Caco-2 (cell line): ENCODE data around the gene TM4SF18. TPM values are rescaled to one million over a fixed set of nuclear protein-coding genes. Genes with fewer than 3 reads are reported as not detected.

ENCODE experiments used
- BruUV-seq: library from RNA; stranded (reverse); fragments of 400-500 nt; replicated peaks from 2 replicates; lab custom pipeline; 2021; lab: Mats Ljungman, UMichigan
- CTCF ChIA-PET: fragments of 300-600 bp; sonication (Branson Sonifier 250); formaldehyde crosslinking; loops from one replicate; lab custom pipeline; 2022; ENCODE audit warnings: antibody characterized with exemption; lab: Charles Lee
- POLR2A ChIA-PET: fragments of 300-600 bp; sonication (Branson Sonifier 250); formaldehyde crosslinking; loops from one replicate; lab custom pipeline; 2022; ENCODE audit warnings: antibody characterized with exemption; lab: Charles Lee
- DNase-seq, 2 experiments: peaks; one replicate each; pipeline versions ENCODE4 v3.0.0 to v3.0.0-alpha.2; 2020 to 2022
- H3K27me3 ChIP-seq: replicated peaks from 2 replicates; pipeline ENCODE4 v1.6.0; 2011; ENCODE audit warnings: low read length; ENCODE audit not compliant: control insufficient read depth, insufficient read depth
- H3K36me3 ChIP-seq: 2 replicates; pipeline ENCODE4 v1.5.1; 2011; ENCODE audit warnings: low read length; ENCODE audit not compliant: control insufficient read depth, insufficient read depth
- H3K4me1 ChIP-seq: fragments of 250-450 bp; sonication (Bioruptor Pico); 2 replicates; pipeline ENCODE4 v1.5.1; 2020; ENCODE audit warnings: mild to moderate bottlenecking
- H3K4me3 ChIP-seq: 2 replicates; pipeline ENCODE4 v1.5.1; 2011; ENCODE audit warnings: low read depth, mild to moderate bottlenecking, control low read depth, low read length
- H3K9me3 ChIP-seq: fragments of 250-450 bp; sonication (Bioruptor Pico); 2 replicates; pipeline ENCODE4 v1.5.1; 2020; ENCODE audit warnings: mild to moderate bottlenecking, moderate library complexity
- H3K27ac Mint-ChIP-seq: one replicate; pipeline ENCODE4 v1.8.0; 2022; ENCODE audit warnings: mixed read lengths; ENCODE audit not compliant: unreplicated experiment
- H3K27me3 Mint-ChIP-seq: one replicate; pipeline ENCODE4 v1.8.0; 2022; ENCODE audit warnings: mixed read lengths; ENCODE audit not compliant: insufficient read depth, unreplicated experiment
- H3K36me3 Mint-ChIP-seq: one replicate; pipeline ENCODE4 v1.8.0; 2022; ENCODE audit warnings: mild to moderate bottlenecking, mixed read lengths; ENCODE audit not compliant: insufficient read depth, unreplicated experiment
- H3K4me1 Mint-ChIP-seq: one replicate; pipeline ENCODE4 v1.8.0; 2022; ENCODE audit warnings: low read depth, mixed read lengths; ENCODE audit not compliant: unreplicated experiment
- H3K4me3 Mint-ChIP-seq: one replicate; pipeline ENCODE4 v1.8.0; 2022; ENCODE audit warnings: mild to moderate bottlenecking, moderate library complexity, mixed read lengths; ENCODE audit not compliant: unreplicated experiment
- H3K9me3 Mint-ChIP-seq: one replicate; pipeline ENCODE4 v1.8.0; 2022; ENCODE audit warnings: mixed read lengths; ENCODE audit not compliant: unreplicated experiment
- intact Hi-C: fragments of 100-400 bp; cut with micrococcal nuclease; formaldehyde crosslinking; loops from one replicate; pipeline ENCODE4 v1.10.0; 2022; ENCODE audit not compliant: unreplicated experiment
- total RNA-seq: library from RNA; stranded (reverse); gene quantifications from 2 replicates; pipeline ENCODE4 v1.2.3, GENCODE V29; 2022
- TF ChIP-seq, protein P1 (sequence below), 2 experiments: fragments of 200-600 bp in 1 of 2; IDR thresholded peaks; 1 replicate in 1 of 2; 2 replicates in 1 of 2; pipeline versions ENCODE4 v1.5.1 to v1.8.0; 2011 to 2022; ENCODE audit warnings: antibody characterized with exemption in 1 of 2, control low read depth in 1 of 2, inconsistent platforms in 1 of 2, low read depth in 1 of 2, low read length in 1 of 2, mild to moderate bottlenecking in 1 of 2, moderate library complexity in 1 of 2; ENCODE audit not compliant: insufficient read depth in 1 of 2, severe bottlenecking in 1 of 2, unreplicated experiment in 1 of 2

Gene TM4SF18
- total RNA-seq, 1 experiment from 2014 or later, result not detected

DNA sequence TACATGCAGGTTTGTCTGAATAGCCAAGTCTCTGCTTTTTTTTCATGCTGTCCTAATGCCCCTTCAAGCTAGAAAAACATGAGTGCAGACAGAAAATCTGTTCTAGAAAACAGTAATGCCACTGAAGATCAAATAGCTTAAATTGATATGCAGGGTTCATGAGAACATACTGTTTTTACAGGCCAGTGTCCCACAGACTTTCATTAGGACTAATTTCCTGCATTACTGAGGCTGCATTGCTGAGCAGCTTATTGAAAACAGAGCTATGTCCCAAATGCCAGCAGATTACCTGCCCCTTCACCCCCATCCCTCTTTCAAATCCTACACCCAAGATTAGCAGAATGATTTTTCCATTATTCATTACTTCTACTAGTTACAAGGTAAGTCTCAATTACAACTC is 665 bp downstream of the TM4SF18 start:
- DNase-seq, result no peak
- H3K27ac Mint-ChIP-seq, result no peak overlapping the region
- H3K36me3 Mint-ChIP-seq, result no peaks in the 10 kb centered on the region
- TF ChIP-seq, protein P1, sequence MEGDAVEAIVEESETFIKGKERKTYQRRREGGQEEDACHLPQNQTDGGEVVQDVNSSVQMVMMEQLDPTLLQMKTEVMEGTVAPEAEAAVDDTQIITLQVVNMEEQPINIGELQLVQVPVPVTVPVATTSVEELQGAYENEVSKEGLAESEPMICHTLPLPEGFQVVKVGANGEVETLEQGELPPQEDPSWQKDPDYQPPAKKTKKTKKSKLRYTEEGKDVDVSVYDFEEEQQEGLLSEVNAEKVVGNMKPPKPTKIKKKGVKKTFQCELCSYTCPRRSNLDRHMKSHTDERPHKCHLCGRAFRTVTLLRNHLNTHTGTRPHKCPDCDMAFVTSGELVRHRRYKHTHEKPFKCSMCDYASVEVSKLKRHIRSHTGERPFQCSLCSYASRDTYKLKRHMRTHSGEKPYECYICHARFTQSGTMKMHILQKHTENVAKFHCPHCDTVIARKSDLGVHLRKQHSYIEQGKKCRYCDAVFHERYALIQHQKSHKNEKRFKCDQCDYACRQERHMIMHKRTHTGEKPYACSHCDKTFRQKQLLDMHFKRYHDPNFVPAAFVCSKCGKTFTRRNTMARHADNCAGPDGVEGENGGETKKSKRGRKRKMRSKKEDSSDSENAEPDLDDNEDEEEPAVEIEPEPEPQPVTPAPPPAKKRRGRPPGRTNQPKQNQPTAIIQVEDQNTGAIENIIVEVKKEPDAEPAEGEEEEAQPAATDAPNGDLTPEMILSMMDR (IDR thresholded peaks at IDR 0.05; ENCODE audit: insufficient read depth in 1 of 2, low read depth in 1 of 2, low read length in 1 of 2, severe bottlenecking in 1 of 2, unreplicated experiment in 1 of 2), result no peak
- Histone ChIP-seq H3K36me3 (no peaks in the 10 kb centered on the region), H3K27me3 (no peaks in the 10 kb centered on the region), H3K9me3 (no peaks in the 10 kb centered on the region), H3K4me1 (no peaks in the 10 kb centered on the region), H3K4me3 (no peak overlapping the region)
- H3K4me1 Mint-ChIP-seq, result no peaks in the 10 kb centered on the region
- no TSS peak for BruUV-seq
- intact Hi-C loops, result no loop called here
- no peaks in the 10 kb centered on the region for H3K27me3 Mint-ChIP-seq
- H3K9me3 Mint-ChIP-seq, result no peaks in the 10 kb centered on the region
- ChIA-PET CTCF (interaction anchor here (1.3 to 1.6 kb wide), 2 partner anchors 32 to 212 kb away, joined by 3 to 4 read pairs; no protein-coding TSS in a partner anchor), POLR2A (no interaction called here)
- H3K4me3 Mint-ChIP-seq, result no peak overlapping the region

DNA sequence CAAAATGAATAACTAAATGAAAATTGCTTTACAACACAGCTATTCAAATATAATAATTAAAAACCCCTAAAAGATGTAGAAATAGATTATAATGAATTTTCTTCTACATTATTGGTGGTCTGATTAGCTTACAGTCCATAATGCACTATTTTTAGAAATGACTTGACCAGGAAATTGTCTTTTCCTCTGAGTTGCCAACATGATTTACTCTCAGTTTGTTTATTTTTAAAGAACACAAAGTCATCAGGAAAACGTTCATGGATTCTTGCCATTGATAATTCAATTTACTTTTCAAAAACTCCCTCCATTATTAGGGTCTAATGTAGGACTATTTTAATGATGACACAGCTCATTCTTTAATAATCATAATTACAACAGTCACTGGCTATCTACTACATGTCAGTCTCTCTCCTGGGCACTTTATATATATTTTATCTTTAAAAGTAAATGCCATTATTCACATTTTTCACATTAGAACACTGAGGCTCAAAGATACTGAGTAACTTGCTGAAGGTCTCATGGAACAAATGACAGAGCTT is 1.1 kb downstream of the TM4SF18 start:
- Histone ChIP-seq H3K36me3 (no peaks in the 10 kb centered on the region), H3K9me3 (no peaks in the 10 kb centered on the region), H3K4me3 (no peak overlapping the region), H3K27me3 (no peaks in the 10 kb centered on the region), H3K4me1 (no peaks in the 10 kb centered on the region)
- no TSS peak for BruUV-seq
- no peak for DNase-seq
- intact Hi-C loops, result no loop called here
- CTCF ChIA-PET, result interaction anchor here (1.3 to 1.6 kb wide), 2 partner anchors 31 to 212 kb away, joined by 3 to 4 read pairs; no protein-coding TSS in a partner anchor
- Mint-ChIP-seq H3K36me3 (no peaks in the 10 kb centered on the region), H3K27ac (no peak overlapping the region), H3K4me1 (no peaks in the 10 kb centered on the region), H3K9me3 (no peaks in the 10 kb centered on the region), H3K27me3 (no peaks in the 10 kb centered on the region), H3K4me3 (no peak overlapping the region)
- TF ChIP-seq, protein P1 (IDR thresholded peaks at IDR 0.05; ENCODE audit: insufficient read depth in 1 of 2, low read depth in 1 of 2, low read length in 1 of 2, severe bottlenecking in 1 of 2, unreplicated experiment in 1 of 2), result no peak
- POLR2A ChIA-PET, result no interaction called here

DNA sequence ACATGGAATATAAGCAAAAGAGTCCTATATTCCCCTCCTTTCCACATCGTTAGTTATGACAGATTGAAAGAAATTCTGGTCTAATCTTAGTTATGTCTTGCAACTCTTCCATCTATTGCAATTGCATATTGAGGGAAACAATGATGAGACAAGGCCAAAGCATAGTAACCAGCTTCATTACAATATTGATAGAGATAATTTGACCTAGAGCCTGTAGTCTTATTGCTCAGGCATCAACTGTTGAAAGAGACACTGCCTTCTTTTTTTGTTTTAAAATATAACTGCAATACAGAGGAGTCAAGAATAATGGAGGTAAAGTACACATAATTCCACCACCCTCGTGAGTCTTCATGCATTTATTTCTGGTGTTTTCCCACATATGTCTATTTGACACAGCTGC is 2.0 kb downstream of the TM4SF18 start:
- intact Hi-C loops, result no loop called here
- Histone ChIP-seq H3K9me3 (no peaks in the 10 kb centered on the region), H3K4me1 (no peaks in the 10 kb centered on the region), H3K36me3 (no peaks in the 10 kb centered on the region), H3K27me3 (no peaks in the 10 kb centered on the region), H3K4me3 (no peak overlapping the region)
- Mint-ChIP-seq H3K27me3 (no peaks in the 10 kb centered on the region), H3K27ac (no peak overlapping the region), H3K9me3 (no peaks in the 10 kb centered on the region), H3K36me3 (no peaks in the 10 kb centered on the region), H3K4me1 (no peaks in the 10 kb centered on the region), H3K4me3 (no peak overlapping the region)
- BruUV-seq, result no TSS peak
- ChIA-PET CTCF (no interaction called here), POLR2A (no interaction called here)
- no peak for DNase-seq
- TF ChIP-seq, protein P1 (IDR thresholded peaks at IDR 0.05; ENCODE audit: insufficient read depth in 1 of 2, low read depth in 1 of 2, low read length in 1 of 2, severe bottlenecking in 1 of 2, unreplicated experiment in 1 of 2), result no peak
